ENCODE results near the gene PROM2.

GRCh38 chr2:95273566-95274290 lies 521 bp upstream of the PROM2 start:
- no peak; the same call in 1 of the 2 replicates for TF ChIP-seq CTCF (IDR thresholded peaks at IDR 0.05)
- TF ChIP-seq ZFX (IDR thresholded peaks at IDR 0.05; ENCODE audit: borderline replicate concordance) = no peak

All from 22Rv1 (cell line).